Heart right ventricle (tissue), 16 donors: ENCODE results near the gene SPTB. TPM values are rescaled to one million over a fixed set of nuclear protein-coding genes. Genes with fewer than 3 reads are reported as not detected.

Experiments used
- ATAC-seq, 8 donors: fragments of 200-7000 bp; cut with Tn5 transposase; one replicate each; pipeline ENCODE4 v1.9.1; 2020; ENCODE audit warnings: mild to moderate bottlenecking in 8 of 8, moderate library complexity in 8 of 8, moderate number of reproducible peaks in 1 of 8
- DNase-seq, 2 donors: peaks; one replicate each; pipeline ENCODE4 v3.0.0-alpha.2; 2020
- H3K27ac ChIP-seq, 10 donors: fragments of 200-600 bp; sonication (generic) in 2 of 10; one replicate each; pipeline versions ENCODE4 v1.5.0 to v1.8.0; 2020 to 2022; ENCODE audit warnings: mild to moderate bottlenecking in 3 of 10
- H3K27me3 ChIP-seq, 7 donors: fragments of 200-600 bp; one replicate each; pipeline ENCODE4 v1.8.0; 2021 to 2022; ENCODE audit warnings: mild to moderate bottlenecking in 2 of 7
- H3K36me3 ChIP-seq, 9 donors: fragments of 200-600 bp; sonication (generic) in 1 of 9; one replicate each; pipeline versions ENCODE4 v1.5.0 to v1.8.0; 2020 to 2022; ENCODE audit warnings: mild to moderate bottlenecking in 2 of 9
- H3K4me1 ChIP-seq, 9 donors: fragments of 200-600 bp; sonication (generic) in 1 of 9; one replicate each; pipeline versions ENCODE4 v1.5.0 to v1.8.0; 2020 to 2022; ENCODE audit warnings: mild to moderate bottlenecking in 4 of 9
- H3K4me3 ChIP-seq, 10 donors: fragments of 200-600 bp; sonication (generic) in 2 of 10; one replicate each; pipeline versions ENCODE4 v1.5.0 to v1.8.0; 2020 to 2022; ENCODE audit warnings: mild to moderate bottlenecking in 7 of 10, moderate library complexity in 2 of 10
- H3K9me3 ChIP-seq, 11 donors: fragments of 200-600 bp in 10 of 11; sonication (generic) in 2 of 11; one replicate each; pipeline versions ENCODE4 v1.5.0 to v1.8.0; 2013 to 2022; ENCODE audit warnings: mild to moderate bottlenecking in 2 of 11, control low read depth in 1 of 11, moderate library complexity in 1 of 11
- WGBS, 2 donors: extraction: QIAGEN DNeasy Blood & Tissue Kit; methylation state at CpG; one replicate each; pipeline ENCODE4 v1.1.7; 2013; ENCODE audit warnings: inconsistent platforms in 1 of 2; 5-methylcytosine and 5-hydroxymethylcytosine counted together
- intact Hi-C, 10 donors: fragments of 100-400 bp; cut with DNase I; formaldehyde crosslinking; loops; one replicate each; pipeline versions ENCODE4 v1.11.1 to v1.14.2; 2022
- microRNA-seq, 2 donors: library from miRNA; unstranded; fragments of <30 nt; microRNA quantifications; one replicate each; pipeline ENCODE4 v1.2.0, GENCODE V29; 2021
- polyA plus RNA-seq, 2 donors: library from polyadenylated mRNA; stranded (reverse); fragments of 200-250 nt; gene quantifications; one replicate each; pipeline ENCODE4 v1.2.3, GENCODE V29; 2013
- total RNA-seq, 10 donors: library from RNA; stranded (reverse); fragmentation: NEBNext Ultra II Directional in 3 of 10; extraction: Animal tissue kit (Norgen Biotek cat#: 25700) in 3 of 10; gene quantifications; one replicate each; pipeline versions ENCODE4 v1.2.1 to v1.2.4, GENCODE V29; 2021 to 2023
- TF ChIP-seq, protein P1 (sequence below), 9 donors: fragments of 200-600 bp; sonication (generic) in 2 of 9; IDR thresholded peaks; one replicate each; pipeline versions ENCODE4 v1.5.0 to v1.8.0; 2021 to 2022; ENCODE audit warnings: antibody characterized with exemption in 9 of 9, mild to moderate bottlenecking in 5 of 9, moderate library complexity in 1 of 9
- donor health status: Arrhythmogenic right ventricular cardiomyopathy.
- donor health status: ischemic (EF 13 %, LVEDD 7.1; RV severe dilation, severe dysfunction).
- donor health status: healthy with polysubstance abuse.
- donor health status: DM: no; HTN: yes; CAD: no.
- donor health status: DM: no; HTN: no; CAD: no.
- donor health status: ischemic (EF 25% LVEDD 6.9; RV normal size, moderate dysfunction).
- donor health status: ischemic (EF 25% LVEDD 5.7; RV mildly dilated, moderate dysfunction).
- donor health status: healthy.
- donor health status: DM: yes; HTN: yes; CAD: no.
- donor health status: Ischemic cardiomyopathy.
- donor health status: ischemic (EF 35%, LVEDD 5.7; RV mildly dilated, moderate dysfunction).
- donor health status: nonischemic (EF 11% LVEDD 7.7; RV severe dilation, severe dysfunction).
- donor health status: DM: yes; HTN: yes; CAD: no.
- donor health status: PGD.
- donor health status: ischemic (EF 29% LVEDD 5.4; RV normal size, mild dysfunction).
- donor health status: nonischemic (EF 23%, LVEDD 6.1; RV moderate dilation, normal function).

SPTB gene
- total and polyA plus RNA-seq, 12 donors = 24.0 to 114 (median 92.1) TPM

DNA sequence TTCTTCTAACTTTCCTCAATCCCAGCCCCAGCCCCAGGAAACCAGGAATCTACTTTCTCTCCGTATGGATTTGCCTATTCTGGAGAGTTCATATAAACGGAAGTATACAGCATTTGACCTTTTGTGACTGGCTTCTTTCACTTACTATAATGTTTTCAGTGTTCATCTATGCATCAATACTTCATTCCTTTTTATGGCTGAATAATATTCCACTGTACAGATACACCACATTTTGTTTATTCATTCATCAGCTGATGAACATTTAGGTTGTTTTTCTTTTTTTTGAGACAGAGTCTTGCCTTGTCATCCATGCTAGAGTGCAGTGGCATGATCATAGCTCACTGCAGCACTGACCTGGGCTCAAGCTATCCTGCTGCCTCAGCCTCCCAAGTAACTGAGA, 179.4 kb downstream of the SPTB start:
- DNase-seq (no peak), ATAC-seq (no peak)
- Histone ChIP-seq H3K4me1 (peaks cover 0 to 60% (median 25%) of the 10 kb centered on the region in 9 donors), H3K36me3 (no peaks in the 10 kb centered on the region), H3K27ac (no peak overlapping the region), H3K27me3 (peaks cover 0 to 33% (median 4%) of the 10 kb centered on the region in 7 donors), H3K4me3 (no peak overlapping the region), H3K9me3 (no peaks in the 10 kb centered on the region)
- intact Hi-C loops = no loop called here
- TF ChIP-seq, protein P1, sequence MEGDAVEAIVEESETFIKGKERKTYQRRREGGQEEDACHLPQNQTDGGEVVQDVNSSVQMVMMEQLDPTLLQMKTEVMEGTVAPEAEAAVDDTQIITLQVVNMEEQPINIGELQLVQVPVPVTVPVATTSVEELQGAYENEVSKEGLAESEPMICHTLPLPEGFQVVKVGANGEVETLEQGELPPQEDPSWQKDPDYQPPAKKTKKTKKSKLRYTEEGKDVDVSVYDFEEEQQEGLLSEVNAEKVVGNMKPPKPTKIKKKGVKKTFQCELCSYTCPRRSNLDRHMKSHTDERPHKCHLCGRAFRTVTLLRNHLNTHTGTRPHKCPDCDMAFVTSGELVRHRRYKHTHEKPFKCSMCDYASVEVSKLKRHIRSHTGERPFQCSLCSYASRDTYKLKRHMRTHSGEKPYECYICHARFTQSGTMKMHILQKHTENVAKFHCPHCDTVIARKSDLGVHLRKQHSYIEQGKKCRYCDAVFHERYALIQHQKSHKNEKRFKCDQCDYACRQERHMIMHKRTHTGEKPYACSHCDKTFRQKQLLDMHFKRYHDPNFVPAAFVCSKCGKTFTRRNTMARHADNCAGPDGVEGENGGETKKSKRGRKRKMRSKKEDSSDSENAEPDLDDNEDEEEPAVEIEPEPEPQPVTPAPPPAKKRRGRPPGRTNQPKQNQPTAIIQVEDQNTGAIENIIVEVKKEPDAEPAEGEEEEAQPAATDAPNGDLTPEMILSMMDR (IDR thresholded peaks at IDR 0.05) = no peak
- WGBS, 2 donors = 78 to 81% methylated on average over 2 of the region's 2 CpGs

DNA sequence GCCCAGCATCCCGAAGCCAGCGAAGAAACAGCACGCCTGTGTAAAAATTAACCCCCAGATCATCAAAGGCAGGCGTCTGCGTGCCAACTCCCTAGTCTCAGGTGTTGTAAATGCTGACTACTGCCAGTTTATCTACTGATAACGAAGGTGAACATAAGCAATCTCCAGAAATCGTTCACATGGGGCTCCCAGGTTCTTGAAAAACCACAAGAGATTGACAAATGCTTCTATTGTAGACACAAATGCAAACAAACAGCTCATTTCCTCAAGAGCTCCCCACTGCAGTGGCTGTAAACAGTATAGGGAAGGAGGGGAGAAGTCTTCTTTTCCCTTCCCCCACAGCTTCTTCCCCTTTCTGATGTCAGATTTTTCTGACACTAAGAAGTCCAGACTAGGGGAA, 180.8 kb downstream of the SPTB start:
- Histone ChIP-seq H3K27ac (peak overlapping the region in 1 of 10 donors; percentile 81), H3K4me1 (peaks cover 0 to 62% (median 25%) of the 10 kb centered on the region in 9 donors), H3K36me3 (no peaks in the 10 kb centered on the region), H3K9me3 (no peaks in the 10 kb centered on the region), H3K4me3 (no peak overlapping the region), H3K27me3 (peaks cover 0 to 21% (median 4%) of the 10 kb centered on the region in 7 donors)
- 74 to 80% methylated on average over 7 of the region's 7 CpGs for WGBS, 2 donors
- TF ChIP-seq, protein P1 (IDR thresholded peaks at IDR 0.05) = no peak
- intact Hi-C loops = no loop called here
- ATAC-seq = peak in 3 of 8 donors; percentile 13 to 23 (median 20)
- DNase-seq = no peak

DNA sequence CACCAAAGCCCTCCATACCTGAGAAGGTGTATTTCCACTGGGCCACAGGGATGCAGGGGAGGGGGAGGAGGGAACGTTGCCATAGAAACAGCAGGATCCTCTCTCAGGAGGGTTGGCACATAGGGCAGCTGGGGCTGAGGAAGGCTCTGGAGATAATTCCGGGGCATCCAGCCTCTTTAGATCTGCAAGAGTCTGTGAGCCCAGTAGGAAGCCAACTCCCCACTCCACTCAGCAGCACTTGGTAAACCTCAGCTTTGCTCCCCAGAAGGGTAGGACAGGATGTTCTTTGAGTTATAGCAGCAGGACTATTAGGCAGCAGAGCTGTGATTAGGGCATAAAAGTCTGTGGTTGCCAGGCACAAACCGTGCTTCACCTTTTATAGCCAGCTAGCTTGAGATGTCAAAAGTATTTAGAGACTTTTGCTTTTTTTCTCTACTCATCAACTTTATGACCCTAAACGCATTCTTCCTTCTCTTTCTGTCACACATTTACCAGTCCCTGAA, 183.3 kb downstream of the SPTB start:
- peaks cover 5 to 70% (median 38%) of the 10 kb centered on the region in 9 donors for H3K4me1 ChIP-seq
- intact Hi-C loops = no loop called here
- no peak overlapping the region for H3K4me3 ChIP-seq
- ATAC-seq = peak in 1 of 8 donors; percentile 74
- H3K36me3 ChIP-seq = no peaks in the 10 kb centered on the region
- 69 to 77% methylated on average over 4 of the region's 4 CpGs for WGBS, 2 donors
- H3K27me3 ChIP-seq = peaks cover 0 to 3% (median 0%) of the 10 kb centered on the region in 7 donors
- TF ChIP-seq, protein P1 (IDR thresholded peaks at IDR 0.05) = no peak
- no peak for DNase-seq
- no peaks in the 10 kb centered on the region for H3K9me3 ChIP-seq
- H3K27ac ChIP-seq = no peak overlapping the region

Small RNAs within 50 kb of the gene (microRNA-seq; reads per million reads assigned to microRNA genes)
- 0 reads per million in 2 donors for gene MIR7855

Other genes starting within 250 kb of the SPTB start
- 10 to 100 TPM; 11.2 to 25.5 (median 16.2) TPM for gene PLEKHG3, start 175.5 kb downstream of the SPTB start, total RNA-seq
- gene PLEKHG3, start 175.5 kb downstream of the SPTB start, polyA plus RNA-seq = 1 to 10 TPM; 5.0 to 9.4 TPM
- 10 to 100 TPM; 59.2 to 98.8 (median 76.3) TPM for gene CHURC1, start 34.5 kb upstream of the SPTB start, total RNA-seq
- 10 to 100 TPM; 46.2 to 49.4 TPM for gene CHURC1, start 34.5 kb upstream of the SPTB start, polyA plus RNA-seq
- not detected for gene GPX2, start 62.8 kb upstream of the SPTB start, total RNA-seq
- gene GPX2, start 62.8 kb upstream of the SPTB start, polyA plus RNA-seq = not detected
- gene RAB15, start 92.4 kb upstream of the SPTB start, total RNA-seq = 10 to 100 TPM; 11.2 to 94.3 (median 31.6) TPM
- gene RAB15, start 92.4 kb upstream of the SPTB start, polyA plus RNA-seq = 10 to 100 TPM in 1 of 2 donors, 1 to 10 TPM in 1; 8.2 to 35.7 TPM
- 10 to 100 TPM; 14.6 to 20.8 (median 16.9) TPM for gene FNTB, start 107.0 kb upstream of the SPTB start, total RNA-seq
- 10 to 100 TPM; 14.6 to 16.2 TPM for gene FNTB, start 107.0 kb upstream of the SPTB start, polyA plus RNA-seq
- gene MAX, start 222.6 kb upstream of the SPTB start, total RNA-seq = 10 to 100 TPM; 54.5 to 95.7 (median 73.7) TPM
- gene MAX, start 222.6 kb upstream of the SPTB start, polyA plus RNA-seq = 10 to 100 TPM; 35.7 to 50.0 TPM